Measurements from ENCODE around the gene RAD51B.

DNA sequence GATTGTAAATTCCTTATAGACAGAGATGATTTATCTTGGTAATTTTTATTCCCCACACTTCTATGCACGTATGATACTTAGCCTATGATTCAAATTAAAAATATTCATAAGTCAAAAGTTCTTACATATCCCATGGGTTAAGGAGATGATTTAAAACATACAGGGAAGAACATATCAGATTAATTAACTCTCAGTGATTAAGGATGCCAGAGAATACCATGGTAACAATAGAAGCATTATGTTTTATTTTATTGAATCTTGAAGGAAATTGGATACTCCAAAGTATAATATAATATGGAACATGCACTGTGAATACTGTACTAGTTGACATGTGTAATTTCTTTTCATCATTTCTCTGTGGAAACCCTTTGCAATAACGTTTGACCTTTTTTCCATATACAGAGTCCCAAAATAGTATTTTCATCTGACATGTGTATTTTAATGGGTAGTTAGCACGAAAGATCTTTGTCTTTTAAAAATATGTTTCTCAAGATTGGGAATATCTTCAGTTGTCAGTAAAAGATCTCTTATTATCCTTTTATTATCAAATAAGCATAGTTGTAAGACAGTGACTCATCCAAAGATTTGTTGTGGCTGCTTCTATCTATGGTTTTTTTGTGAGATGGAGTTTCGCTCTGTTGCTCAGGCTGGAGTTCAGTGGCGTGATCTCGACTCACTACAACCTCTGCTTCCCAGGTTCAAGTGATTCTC lies 166.7 kb downstream of the RAD51B start:
- TF ChIP-seq POLR2AphosphoS5 (IDR thresholded peaks at IDR 0.05) (no peak), POLR2A (IDR thresholded peaks at IDR 0.05) (no peak), EP300 (IDR thresholded peaks at IDR 0.05) (no peak)
- TF ChIP-seq, protein P1, sequence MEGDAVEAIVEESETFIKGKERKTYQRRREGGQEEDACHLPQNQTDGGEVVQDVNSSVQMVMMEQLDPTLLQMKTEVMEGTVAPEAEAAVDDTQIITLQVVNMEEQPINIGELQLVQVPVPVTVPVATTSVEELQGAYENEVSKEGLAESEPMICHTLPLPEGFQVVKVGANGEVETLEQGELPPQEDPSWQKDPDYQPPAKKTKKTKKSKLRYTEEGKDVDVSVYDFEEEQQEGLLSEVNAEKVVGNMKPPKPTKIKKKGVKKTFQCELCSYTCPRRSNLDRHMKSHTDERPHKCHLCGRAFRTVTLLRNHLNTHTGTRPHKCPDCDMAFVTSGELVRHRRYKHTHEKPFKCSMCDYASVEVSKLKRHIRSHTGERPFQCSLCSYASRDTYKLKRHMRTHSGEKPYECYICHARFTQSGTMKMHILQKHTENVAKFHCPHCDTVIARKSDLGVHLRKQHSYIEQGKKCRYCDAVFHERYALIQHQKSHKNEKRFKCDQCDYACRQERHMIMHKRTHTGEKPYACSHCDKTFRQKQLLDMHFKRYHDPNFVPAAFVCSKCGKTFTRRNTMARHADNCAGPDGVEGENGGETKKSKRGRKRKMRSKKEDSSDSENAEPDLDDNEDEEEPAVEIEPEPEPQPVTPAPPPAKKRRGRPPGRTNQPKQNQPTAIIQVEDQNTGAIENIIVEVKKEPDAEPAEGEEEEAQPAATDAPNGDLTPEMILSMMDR (IDR thresholded peaks at IDR 0.05): no peak
